ENCODE data around the gene AACS. TPM values are rescaled to one million over a fixed set of nuclear protein-coding genes. Genes with fewer than 3 reads are reported as not detected.

Gene AACS
- total and polyA plus RNA-seq, 2 of the 8 experiments (the other 6 are each of a cell fraction or from before 2014, with no cell fraction given): 51.9 to 52.4 TPM

- TF ChIP-seq JUND (IDR thresholded peaks at IDR 0.05; ENCODE audit: low read length): peak; percentile 42; the same call in 1 of the 2 replicates
- TF ChIP-seq MAFK (IDR thresholded peaks at IDR 0.05; ENCODE audit: low read depth, low read length): no peak
- TF ChIP-seq EP300 (IDR thresholded peaks at IDR 0.05; ENCODE audit: borderline replicate concordance in 1 of 2, low read depth in 2 of 2, low read length in 2 of 2): peak in 1 of 2 experiments; percentile 48; a peak in 1 of 3 replicates
- TF ChIP-seq SP4 (IDR thresholded peaks at IDR 0.05; ENCODE audit: low read length): 0 out of 2 replicates have a peak, but pooled peaks have one; percentile 34
- TF ChIP-seq BCL11A (IDR thresholded peaks at IDR 0.05; ENCODE audit: low read depth in 2 of 2, low read length in 2 of 2): no peak
- TF ChIP-seq CTCF (IDR thresholded peaks at IDR 0.05; ENCODE audit: control extremely low read depth in 1 of 3, insufficient read depth in 1 of 3, low read depth in 1 of 3, low read length in 3 of 3): peak in 2 of 3 experiments; percentile 98 to 100; a peak in 3 of 4 replicates
- peak; percentile 47; the same call in 1 of the 2 replicates for TF ChIP-seq CEBPB (IDR thresholded peaks at IDR 0.05; ENCODE audit: low read depth, low read length)
- TF ChIP-seq CREB1 (IDR thresholded peaks at IDR 0.05): 0 out of 2 replicates have a peak, but pooled peaks have one; percentile 31
- no peak for TF ChIP-seq POLR2A (IDR thresholded peaks at IDR 0.05; ENCODE audit: control extremely low read depth in 1 of 2, low read depth in 2 of 2, low read length in 2 of 2)
- TF ChIP-seq E2F6 (IDR thresholded peaks at IDR 0.05): peak; percentile 22; the same call in 1 of the 2 replicates
- peak; percentile 64 for TF ChIP-seq KDM4A (IDR thresholded peaks at IDR 0.05; ENCODE audit: low read depth, low read length, severe bottlenecking)
- peak; percentile 45; the same call in 1 of the 2 replicates for TF ChIP-seq BACH1 (IDR thresholded peaks at IDR 0.05; ENCODE audit: low read length)
- TF ChIP-seq SIN3A (conservative IDR thresholded peaks at IDR 0.05 in 1 of 2, IDR thresholded peaks at IDR 0.05 in 1 of 2; ENCODE audit: low read depth in 1 of 2, low read length in 2 of 2): peak in 1 of 2 experiments; percentile 64; a peak in 2 of 4 replicates
Observed at GRCh38 chr12:125183187-125184067, 118.2 kb downstream of the AACS start (continued).

Data from H1 (cell line).